HG03558 (cell line): ENCODE measurements around the gene SERINC2.
"Not testable (repeated sequence)": the region's sequence is repeated elsewhere in the genome, so short reads cannot be mapped to it uniquely, and the experiment has no call there.

ENCODE experiments used
- ATAC-seq: cut with Tn5 transposase; IDR thresholded peaks from one replicate; pipeline ENCODE4 v1.9.1; 2021; ENCODE audit warnings: moderate number of reproducible peaks; ENCODE audit not compliant: unreplicated experiment; ENCODE audit errors: extremely low read depth

SERINC2 gene

DNA sequence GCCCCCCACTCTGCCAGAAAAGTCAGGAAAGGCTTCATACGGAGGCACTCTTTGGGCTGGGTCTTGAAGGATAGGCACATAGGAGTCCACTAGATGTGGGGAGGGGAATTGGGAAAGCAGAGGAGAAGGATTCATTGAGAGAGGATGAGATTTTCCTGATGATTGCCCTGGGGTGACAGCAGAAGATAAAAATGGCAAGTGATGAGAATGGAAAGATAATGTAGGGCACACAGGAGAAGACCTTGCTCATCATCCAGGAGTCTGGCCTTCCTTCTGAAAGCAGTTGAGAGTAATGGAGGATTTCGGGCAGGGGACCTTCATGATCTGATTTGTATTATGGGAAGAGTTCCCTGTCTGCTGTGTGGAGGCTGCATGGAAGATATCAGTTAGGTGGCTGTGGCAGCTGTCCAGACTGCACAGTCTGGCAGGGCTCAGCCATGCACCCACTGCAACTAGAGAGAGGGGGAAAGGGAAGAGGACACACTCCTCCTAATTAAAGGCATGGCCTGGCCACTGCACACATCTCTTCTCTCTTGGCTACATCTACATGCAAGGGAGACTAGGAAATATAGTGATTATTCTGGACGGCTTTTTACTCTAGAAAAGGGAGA lies 30.5 kb upstream of the SERINC2 start:
- no peak for ATAC-seq

DNA sequence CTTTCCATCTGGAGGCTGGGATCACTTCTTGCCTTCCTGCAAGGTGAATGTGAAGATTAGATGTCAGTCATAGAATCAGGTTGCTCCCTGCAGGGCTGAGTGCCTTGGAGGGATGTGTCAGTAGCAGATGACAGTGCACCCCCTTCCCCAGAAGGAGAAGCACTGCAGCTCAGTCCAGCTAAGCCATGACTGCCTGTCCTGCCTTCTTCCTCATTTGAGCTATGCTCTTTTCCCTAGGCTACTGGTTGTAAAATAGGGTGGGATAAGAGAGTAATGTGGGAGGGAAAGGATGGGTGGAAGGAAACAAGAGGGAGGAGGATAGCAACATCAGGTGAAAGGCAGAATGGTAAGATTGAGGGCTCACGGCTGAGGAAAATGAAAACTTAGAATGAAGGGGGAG lies 29.0 kb upstream of the SERINC2 start:
- ATAC-seq = no peak

DNA sequence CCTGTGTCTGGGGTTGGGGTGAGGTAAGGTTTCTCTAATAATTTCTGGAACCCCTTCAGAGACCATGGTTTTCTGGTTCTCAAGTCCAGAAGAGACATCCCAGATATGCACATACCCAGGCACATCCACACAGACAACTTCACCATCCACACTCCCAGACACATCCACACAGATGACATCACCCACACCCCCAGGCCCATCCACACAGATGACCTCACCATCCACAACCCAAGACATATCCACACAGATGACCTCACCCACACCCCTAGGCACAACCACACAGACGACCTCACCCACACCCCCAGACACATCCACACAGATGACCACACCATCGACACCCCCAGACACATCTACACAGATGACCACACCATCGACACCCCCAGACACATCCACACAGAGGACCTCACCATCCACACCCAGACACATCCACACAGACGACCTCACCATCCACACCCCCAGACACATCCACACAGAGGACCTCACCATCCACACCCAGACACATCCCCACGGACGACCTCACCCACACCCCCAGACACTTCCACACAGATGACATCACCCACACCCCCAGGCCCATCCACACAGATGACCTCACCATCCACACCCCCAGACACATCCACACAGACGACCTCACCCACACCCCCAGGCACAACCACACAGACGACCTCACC lies 26.3 kb upstream of the SERINC2 start:
- not testable (repeated sequence) for ATAC-seq

DNA sequence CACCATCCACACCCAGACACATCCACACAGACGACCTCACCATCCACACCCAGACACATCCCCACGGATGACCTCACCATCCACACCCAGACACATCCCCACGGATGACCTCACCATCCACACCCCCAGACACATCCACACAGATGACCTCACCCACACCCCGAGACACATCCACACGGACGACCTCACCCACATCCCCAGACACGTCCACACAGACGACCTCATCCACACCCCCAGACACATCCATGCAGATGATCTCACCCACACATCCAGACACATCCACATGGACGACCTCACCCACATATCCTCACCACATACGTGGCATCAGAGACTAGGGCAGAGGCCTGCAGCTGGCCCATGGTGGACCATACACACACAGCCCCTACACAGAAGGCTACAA lies 25.4 kb upstream of the SERINC2 start:
- no peak for ATAC-seq

DNA sequence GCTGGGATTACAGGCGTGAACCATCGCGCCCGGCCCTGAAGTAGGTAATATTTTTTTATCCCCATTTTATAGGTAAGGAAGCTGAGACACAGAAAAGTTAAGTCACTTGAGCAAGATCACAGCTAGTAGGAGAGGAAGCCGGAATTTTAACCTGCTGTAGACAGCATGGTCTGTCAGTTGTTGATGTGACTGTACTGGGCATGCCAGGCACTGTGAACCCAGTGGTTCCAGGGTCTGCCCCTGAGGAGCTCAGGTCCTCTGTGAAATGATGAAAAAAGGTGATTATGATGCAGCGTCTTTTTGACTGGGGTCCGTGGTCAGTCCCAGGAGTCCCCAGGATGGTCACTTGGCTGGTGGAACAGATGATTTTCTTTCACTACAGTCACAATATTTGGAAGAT lies 23.4 kb upstream of the SERINC2 start:
- no peak for ATAC-seq

DNA sequence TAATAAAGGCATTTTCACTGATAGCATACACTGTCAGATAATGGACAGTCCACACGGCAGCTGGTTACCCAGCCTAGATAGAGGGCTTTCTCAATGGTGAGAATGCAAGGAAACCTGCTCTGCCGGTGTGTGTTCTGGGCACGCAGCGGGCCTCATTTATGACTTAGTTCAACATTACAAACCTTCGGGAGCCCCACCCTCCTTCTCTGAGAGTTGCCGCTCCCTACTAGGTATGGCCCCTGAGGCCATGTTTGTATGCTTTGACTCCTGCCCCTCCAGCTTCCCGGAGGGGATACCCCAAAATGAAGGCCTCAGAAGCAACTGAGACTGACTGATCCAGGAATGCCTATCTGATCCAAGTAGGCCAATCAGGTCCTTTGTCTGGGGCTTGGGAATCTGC lies 22.9 kb upstream of the SERINC2 start:
- ATAC-seq = no peak

DNA sequence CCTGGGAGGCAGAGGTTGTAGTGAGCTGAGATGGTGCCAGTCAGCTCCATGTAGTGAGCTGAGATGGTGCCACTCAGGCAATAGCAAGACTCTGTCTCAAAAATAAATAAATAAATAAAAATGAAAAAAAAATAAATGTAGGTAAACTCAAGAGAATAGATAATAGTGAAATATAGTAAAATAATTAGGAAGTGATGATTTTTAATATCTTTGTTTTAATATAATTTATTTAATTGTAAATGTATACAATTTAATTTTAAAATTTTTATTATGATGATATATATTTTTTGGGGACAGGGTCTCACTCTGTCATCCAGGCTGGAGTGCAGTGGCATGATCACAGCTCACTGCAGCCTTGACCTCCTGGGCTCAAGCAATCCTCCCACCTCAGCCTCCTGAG lies 19.6 kb upstream of the SERINC2 start:
- ATAC-seq = no peak

DNA sequence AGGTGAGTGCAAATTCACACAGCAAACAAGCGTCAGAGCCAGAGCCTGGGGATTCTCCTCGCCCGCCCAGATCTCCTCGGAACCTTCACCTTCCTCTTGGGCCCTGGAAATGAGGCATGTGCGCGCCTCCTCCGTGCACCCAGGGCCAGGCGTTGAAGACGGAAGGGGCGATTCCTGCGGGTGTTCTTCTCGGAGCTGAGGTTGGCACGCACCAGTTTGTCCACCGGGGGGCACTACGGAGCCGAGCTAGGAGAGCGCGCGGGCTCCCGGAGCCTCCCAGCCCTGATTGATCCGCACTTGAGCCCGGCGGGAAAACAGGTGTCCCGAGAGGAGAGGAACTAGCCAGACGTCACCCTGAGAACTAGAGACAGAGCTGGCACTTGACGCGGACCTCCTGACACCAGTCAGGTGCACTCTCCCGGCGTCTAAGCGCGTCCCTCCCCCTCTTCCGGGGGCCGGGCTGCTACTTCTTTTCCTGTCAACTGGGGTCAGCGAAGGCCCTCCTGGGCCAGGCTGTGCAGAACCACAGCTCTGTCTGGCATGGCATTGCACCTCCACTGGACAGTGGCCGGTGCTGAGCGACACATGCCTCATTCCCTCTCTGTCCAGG lies 18.3 kb upstream of the SERINC2 start:
- no peak for ATAC-seq

DNA sequence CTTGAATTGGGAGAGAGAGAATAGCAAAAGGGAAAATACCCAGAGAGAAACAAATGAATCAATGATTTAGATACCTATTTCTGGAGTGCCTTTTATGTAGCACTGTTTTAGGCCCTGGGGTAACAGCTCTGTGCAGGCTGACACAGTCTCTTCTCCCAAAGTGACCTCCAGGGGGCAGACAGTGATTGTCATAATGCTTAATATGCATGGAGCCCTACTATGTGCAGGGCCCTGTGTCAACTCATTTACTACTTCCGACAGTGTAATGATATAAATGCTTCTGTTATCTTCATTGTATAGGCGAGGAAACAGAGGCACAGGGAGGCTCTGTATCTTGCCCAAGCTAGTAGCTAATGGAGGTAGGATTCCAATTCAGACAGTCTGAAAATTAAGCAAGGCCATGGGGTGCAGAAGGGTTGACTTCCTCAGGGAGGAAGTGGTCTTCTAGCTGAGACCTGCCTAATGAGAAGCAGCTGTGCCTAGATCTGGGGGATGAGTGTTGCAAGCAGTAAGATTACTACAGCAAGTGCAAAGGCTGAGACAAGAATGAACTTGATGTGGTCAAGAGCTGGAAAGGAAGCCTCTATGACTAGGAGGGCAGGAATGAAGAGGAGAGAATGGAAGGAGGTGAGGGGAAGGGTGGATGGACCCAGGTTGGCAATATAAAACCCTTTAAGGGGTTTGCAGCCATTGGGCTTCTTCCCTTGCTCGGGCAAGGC lies 16.2 kb upstream of the SERINC2 start:
- ATAC-seq = no peak

DNA sequence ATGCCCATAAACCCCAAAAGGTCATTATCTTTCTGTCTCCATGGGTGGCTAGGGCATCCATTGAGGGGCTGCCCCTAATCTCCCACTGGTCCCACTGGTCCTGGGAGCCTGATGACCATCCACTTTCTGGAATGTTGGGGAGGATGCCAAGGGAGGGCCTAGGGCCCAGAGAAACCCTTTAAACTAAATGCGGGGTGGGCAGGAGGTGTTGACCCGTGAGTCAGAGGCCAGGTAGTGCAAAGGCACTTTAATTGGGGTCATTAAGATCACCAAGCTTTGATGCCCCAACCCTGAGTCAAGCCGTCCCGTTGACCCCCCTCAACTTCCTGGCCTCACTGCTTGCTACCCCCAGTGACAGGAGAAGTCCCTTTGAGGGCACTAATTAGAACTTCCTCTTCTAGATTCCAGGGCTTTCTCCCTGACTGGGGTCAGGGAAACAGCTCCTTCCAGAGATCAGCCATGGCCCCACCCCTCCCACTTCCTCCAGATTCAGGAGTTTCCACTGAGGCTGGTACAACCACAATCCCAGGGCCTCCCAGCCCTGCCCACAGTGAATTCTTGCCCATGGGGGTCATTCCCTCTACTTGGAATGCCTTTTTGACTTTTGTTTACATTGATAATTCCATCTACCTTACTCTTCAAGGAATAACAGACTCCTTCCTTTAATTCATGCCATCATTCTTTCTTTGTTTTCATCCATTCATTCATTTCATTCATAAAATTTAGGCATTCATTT lies 15.5 kb upstream of the SERINC2 start:
- no peak for ATAC-seq

DNA sequence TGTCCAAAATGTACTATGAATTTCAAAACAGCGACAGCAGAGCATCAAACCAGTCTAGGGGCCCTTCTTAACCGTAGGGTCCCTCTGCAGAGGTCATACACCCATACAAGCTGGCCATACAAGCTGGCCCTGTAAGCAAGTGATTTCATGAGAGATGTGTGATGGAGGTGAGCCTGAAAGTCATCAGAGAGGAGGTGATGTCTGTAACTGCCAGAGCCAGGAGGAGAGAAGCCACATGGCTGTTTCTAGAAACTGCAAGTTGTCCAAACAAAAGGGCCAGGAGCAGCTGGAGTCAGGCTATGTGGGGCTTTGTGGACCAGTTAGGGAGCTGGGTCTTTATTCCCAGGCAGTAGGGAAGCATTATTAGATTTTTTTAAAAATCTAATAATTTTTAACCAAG lies 14.8 kb upstream of the SERINC2 start:
- no peak for ATAC-seq

DNA sequence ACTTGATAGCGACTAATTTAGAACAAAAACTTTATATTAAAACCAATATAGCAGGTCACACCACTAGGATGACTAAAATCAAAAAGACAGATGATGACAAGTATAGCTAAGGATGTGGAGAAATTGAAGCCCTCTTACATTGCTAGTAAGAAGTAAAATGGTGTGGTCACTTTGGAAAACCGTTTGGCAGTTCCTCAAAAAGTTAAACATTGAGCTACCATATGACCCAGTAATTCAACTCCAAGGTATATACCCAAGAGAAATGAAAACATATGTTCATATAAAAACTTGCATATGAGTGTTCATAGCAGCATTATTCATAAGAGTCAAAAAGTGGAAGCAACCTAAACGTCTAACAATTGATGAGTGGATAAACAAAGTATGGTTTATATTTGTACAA lies 13.0 kb upstream of the SERINC2 start:
- ATAC-seq = no peak

DNA sequence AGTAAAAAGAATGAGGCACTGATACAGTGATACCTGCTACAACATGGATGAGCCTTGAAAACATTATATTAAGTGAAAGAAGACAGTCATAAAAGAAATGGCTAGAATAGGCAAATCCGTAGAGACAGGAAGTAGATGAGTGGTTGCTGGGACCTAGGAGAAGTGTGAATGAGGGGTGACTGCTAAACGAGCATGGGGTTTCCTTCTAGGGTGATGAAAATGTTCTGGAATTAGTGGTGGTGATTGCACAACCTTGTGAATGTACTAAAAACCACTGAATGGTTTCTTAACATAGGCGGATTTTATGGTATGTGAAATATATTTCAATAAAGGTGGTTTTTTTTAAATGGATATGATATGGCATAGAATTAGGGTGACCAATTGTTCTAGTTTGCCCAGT lies 12.6 kb upstream of the SERINC2 start:
- no peak for ATAC-seq

DNA sequence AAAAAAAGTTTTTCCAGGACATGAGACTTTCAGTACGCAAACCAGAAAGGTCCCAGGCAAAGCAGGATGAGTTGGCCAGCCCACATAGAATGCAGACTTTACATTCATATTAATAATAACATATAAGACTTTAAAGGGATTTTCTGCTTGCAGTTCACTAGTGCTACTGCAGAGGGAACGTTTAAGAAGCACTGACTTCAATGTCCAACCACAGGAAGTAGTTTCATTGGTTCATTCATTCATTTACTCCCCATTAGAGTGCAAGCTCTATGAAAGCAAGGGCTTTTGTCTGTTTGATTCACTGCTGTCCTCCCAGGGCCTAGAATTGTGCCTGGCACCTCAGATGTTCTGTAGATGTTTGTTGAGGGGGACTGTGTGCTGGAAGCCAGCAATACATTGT lies 11.8 kb upstream of the SERINC2 start:
- ATAC-seq = no peak

DNA sequence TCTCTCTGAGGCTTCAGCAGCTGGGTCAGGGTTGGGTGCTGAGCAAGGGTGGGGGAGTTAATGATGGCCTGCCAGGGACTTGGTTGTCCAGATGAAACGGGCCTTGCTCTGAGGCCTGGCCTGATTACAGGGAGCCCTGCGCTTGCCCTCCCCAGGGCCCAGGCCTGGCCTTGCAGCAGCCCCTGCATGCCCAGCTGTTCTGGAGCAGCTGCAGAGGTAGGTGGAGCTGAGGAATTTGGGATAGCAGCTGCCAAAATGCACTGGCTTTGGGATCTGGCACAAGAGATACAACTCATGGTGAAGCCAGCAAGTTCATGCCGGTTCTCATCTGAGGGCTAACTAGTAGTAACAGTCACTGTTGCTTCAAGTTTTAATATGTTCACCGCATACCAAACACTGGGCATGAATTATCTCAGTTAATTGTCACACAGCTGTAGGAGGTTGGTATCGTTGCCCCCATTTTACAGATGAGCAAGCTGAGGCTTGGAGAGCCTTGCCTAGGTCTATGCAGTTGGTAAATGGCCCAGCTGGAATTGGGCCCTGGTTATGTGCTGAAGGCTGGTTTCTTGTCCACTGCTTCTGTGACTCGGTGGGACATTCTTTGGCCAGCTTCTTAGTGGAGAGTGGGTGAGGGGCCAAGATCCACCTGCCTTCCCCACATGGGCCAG lies 7.3 kb upstream of the SERINC2 start:
- no peak for ATAC-seq

DNA sequence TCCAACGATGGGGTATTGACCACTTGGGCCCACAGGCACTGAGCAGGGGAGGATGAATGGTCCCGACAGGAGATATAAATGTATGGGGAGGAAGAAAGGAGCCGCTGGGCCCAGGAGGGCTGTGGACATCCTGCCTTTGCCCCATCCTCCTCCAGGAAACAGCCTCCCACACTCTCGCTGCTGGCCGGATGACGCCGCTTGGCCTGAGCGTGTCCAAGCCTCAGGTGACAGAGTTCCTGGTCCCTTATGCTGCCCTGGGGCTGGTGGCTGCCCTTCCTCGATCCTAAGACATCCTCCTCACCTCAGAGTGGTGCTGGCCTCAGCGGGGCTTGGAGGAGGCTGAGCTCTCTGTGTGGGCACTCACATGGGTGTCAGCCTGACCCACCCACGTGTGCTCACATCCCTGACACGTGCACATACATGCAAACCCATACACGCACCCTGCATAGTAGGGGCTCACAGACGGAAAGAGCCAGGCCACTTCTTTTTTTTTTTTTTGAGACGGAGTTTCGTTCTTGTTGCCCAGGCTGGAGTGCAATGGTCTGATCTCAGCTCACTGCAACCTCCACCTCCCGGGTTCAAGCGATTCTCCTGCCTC lies 5.9 kb upstream of the SERINC2 start:
- no peak for ATAC-seq

DNA sequence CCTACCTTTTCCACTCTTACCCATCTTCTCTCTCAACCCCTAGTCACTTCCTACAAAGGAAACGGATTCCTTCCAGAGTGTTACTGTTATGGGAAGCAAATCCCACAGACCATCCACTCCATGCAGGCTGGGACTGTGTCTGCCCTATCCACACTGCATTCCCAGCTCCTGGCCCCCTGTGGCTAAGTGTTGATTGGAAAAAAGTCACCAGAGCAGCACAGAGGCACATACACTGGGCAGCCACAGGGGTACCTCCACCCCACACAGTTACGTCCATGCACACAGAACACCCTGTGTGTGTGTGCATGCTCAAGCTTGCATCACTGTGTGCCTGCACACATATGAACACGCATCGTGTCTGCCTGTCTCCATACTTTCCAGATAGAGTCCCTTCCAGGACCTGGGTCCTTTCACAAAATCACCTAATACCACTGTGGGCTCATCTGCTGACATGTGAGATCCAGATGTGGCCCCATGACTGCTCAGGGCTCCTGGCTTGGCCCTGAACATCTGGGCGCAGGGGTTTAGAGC lies 4.2 kb upstream of the SERINC2 start:
- no peak for ATAC-seq

DNA sequence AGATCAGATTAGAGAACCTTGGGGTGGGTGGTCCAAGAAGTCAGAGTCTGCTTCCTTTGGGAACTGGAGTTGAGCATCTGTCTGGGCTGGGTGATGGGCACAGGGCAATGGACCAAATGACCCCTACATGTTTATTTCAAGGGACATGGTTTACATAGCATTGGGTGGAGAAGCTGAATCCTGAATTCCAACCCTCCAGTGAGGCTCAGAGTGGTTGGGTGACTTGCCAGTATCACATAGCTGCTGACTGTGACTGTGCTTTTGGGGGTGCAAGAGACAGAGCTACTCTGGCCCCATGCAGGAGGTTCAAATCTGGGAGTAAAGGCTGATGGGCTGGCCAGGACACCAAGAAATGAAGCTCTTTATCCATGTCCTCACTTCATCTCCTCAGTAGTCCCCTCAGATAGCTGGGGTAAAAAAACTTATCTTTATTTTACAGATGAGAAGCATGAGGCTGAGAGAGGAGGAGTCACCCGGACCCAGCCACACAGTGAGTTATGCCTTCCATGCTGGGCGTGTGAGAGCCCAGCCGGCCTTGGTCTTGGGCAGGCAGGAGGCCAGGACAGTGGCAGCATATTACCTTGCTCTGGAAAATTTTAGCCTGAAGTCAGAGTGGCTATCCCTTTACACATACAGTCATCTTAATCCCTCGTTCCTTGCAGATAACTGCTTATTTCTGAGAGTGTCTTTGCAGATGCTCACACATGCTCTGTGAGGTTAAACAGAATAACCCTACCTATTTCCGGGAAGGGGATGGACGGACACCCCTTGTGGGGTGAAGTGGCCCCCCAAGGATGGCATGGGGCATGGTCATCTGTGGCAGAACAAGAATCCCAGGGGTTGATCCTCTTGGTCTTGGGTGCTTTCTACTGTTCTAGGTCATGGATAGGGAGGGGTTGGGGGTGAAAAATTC lies 2.8 kb upstream of the SERINC2 start:
- no peak for ATAC-seq

DNA sequence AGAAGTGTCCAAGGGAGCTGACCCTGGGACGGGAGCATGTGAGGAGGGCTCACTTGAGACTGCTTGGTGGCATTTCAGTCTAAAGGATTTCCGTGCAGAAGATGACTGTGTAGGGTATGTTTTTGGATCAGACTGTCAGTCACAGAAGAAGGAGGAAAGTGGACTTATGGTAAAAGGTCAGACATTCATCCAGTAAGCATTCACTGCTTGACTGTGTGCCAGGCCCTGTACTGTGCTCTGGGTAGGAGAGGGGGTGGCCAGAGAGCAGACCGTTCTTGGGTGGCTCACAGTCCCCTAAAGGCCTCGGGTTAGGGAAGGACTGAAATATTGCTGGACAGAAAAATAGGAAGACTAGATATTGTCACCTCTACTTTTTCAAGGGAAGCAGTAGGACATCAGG lies 2.1 kb upstream of the SERINC2 start:
- ATAC-seq = no peak
